HG02678 (cell line): ENCODE measurements around the gene CDKN2B.
"Not testable (repeated sequence)": the region's sequence is repeated elsewhere in the genome, so short reads cannot be mapped to it uniquely, and the experiment has no call there.

Experiments
- ATAC-seq: cut with Tn5 transposase; IDR thresholded peaks from one replicate; pipeline ENCODE4 v1.9.1; 2021; ENCODE audit warnings: mild to moderate bottlenecking, moderate library complexity; ENCODE audit not compliant: unreplicated experiment

CDKN2B gene

GRCh38 chr9:21969951-21970799 lies 38.9 kb downstream of the CDKN2B start:
- no peak for ATAC-seq

GRCh38 chr9:21969011-21969940 lies 39.8 kb downstream of the CDKN2B start:
- no peak for ATAC-seq

GRCh38 chr9:21968331-21969010 lies 40.6 kb downstream of the CDKN2B start:
- ATAC-seq: no peak

GRCh38 chr9:21967702-21968101 lies 41.4 kb downstream of the CDKN2B start:
- no peak for ATAC-seq

- ATAC-seq: no peak
Observed at GRCh38 chr9:21967169-21967568, 41.9 kb downstream of the CDKN2B start.

GRCh38 chr9:21966140-21966851 lies 42.8 kb downstream of the CDKN2B start:
- ATAC-seq: no peak

- peak; percentile 88 for ATAC-seq
Observed at GRCh38 chr9:21965401-21965951, 43.6 kb downstream of the CDKN2B start.

GRCh38 chr9:21964925-21965385 lies 44.1 kb downstream of the CDKN2B start:
- peak; percentile 54 for ATAC-seq

- no peak for ATAC-seq
Observed at GRCh38 chr9:21961569-21961968, 47.5 kb downstream of the CDKN2B start.

GRCh38 chr9:21959268-21959667 lies 49.8 kb downstream of the CDKN2B start:
- ATAC-seq: not testable (repeated sequence)

GRCh38 chr9:21958833-21959232 lies 50.3 kb downstream of the CDKN2B start:
- ATAC-seq: no peak
